Measurements from ENCODE around the gene PDZK1IP1. TPM values are rescaled to one million over a fixed set of nuclear protein-coding genes. Genes with fewer than 3 reads are reported as not detected.
"Not testable (repeated sequence)": the region's sequence is repeated elsewhere in the genome, so short reads cannot be mapped to it uniquely, and the experiment has no call there.

The PDZK1IP1 gene
- total RNA-seq, 3 donors from 2014 or later, result 2.2 to 69.4 (median 42.3) TPM

DNA sequence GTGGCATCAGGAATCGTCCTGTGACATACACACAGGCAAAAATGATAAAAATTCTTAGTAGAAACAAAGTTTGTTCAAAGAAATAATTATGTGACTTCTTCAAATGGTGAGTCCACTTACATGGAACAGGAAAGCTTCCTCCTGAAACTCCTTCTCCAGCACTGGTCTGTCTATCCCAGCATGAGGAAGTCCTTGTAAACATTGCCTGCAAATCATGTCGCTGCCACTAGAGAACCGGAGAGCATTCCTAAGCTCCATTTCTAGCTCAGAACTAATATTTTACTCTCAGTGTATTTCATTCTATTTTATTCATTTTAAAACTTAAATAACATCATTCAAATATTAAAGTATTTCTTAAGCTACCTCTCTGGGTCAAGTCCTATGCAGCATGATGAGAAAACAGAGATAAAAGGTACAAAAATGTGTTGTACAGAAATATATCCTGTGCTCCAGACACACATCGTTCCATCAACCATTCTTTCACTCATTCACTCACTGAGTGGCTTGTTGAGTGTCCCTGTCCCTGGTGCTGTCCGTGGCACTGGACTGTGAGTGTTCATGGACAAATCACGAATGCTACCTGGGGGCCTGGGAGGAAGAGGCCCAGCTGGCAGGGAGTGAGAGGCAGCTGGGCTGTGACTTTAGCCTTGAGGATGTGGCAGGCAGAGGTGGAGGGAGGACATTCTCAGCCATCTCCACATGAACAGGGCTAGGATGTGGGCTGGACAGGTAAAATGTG is 42.6 kb downstream of the PDZK1IP1 start:
- Histone ChIP-seq H3K27ac (no peak overlapping the region), H3K36me3 (no peaks in the 10 kb centered on the region), H3K4me1 (no peaks in the 10 kb centered on the region), H3K4me3 (no peak overlapping the region), H3K27me3 (no peaks in the 10 kb centered on the region), H3K9me3 (no peaks in the 10 kb centered on the region)
- intact Hi-C loops (cut with DNase I; ENCODE audit: low total_unique reads), result no loop called here
- DNase-seq (ENCODE audit: low spot score in 2 of 2), result no peak
- no peak for TF ChIP-seq POLR2AphosphoS5 (IDR thresholded peaks at IDR 0.05)
- no peak for TF ChIP-seq POLR2A (IDR thresholded peaks at IDR 0.05)
- TF ChIP-seq, protein P1, sequence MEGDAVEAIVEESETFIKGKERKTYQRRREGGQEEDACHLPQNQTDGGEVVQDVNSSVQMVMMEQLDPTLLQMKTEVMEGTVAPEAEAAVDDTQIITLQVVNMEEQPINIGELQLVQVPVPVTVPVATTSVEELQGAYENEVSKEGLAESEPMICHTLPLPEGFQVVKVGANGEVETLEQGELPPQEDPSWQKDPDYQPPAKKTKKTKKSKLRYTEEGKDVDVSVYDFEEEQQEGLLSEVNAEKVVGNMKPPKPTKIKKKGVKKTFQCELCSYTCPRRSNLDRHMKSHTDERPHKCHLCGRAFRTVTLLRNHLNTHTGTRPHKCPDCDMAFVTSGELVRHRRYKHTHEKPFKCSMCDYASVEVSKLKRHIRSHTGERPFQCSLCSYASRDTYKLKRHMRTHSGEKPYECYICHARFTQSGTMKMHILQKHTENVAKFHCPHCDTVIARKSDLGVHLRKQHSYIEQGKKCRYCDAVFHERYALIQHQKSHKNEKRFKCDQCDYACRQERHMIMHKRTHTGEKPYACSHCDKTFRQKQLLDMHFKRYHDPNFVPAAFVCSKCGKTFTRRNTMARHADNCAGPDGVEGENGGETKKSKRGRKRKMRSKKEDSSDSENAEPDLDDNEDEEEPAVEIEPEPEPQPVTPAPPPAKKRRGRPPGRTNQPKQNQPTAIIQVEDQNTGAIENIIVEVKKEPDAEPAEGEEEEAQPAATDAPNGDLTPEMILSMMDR (IDR thresholded peaks at IDR 0.05), result no peak

DNA sequence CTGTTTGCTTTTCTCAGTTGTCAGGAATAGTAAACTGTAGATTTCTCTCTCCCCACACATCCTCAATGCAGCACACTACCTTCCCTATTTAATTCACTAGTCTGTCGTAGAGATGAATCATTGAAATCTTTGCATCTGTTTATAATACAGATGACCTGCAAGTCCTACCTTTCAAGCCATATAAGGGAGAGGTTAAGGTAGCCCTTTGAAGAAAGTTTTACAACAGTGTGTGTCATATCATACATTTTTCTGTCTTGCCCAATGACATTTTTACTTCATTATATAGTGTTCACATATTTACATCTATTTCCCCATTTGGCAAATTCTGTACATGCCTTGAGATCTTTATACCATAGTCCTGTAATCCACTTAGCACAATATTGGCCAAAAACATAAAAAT is 43.3 kb downstream of the PDZK1IP1 start:
- intact Hi-C loops (cut with DNase I; ENCODE audit: low total_unique reads); H3K4me1 ChIP-seq; H3K4me3 ChIP-seq; DNase-seq (ENCODE audit: low spot score in 2 of 2); H3K9me3 ChIP-seq; H3K36me3 ChIP-seq; H3K27ac ChIP-seq; H3K27me3 ChIP-seq: not testable (repeated sequence)

DNA sequence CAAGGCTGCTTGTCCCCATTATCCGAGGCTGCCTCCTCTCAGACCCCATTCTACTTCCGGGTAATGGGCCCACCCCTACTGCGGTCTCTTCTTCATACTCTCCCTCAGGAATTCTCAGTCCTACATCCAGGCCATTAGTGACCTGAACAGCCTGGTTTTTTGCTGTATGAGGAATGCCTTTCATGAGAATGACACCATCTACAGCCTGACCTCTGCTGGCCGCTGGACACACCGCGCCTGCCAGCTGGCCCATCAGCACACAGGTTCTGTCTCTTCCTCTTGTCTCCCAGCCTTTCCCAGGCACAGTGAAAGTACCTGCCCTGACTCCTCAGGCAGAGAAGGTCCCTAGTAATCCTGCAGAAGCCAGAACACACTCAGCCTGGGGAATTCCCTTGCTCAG is 46.2 kb downstream of the PDZK1IP1 start:
- H3K4me3 ChIP-seq; H3K4me1 ChIP-seq; intact Hi-C loops (cut with DNase I; ENCODE audit: low total_unique reads); H3K27ac ChIP-seq; H3K36me3 ChIP-seq; DNase-seq (ENCODE audit: low spot score in 2 of 2); H3K9me3 ChIP-seq; H3K27me3 ChIP-seq: not testable (repeated sequence)

DNA sequence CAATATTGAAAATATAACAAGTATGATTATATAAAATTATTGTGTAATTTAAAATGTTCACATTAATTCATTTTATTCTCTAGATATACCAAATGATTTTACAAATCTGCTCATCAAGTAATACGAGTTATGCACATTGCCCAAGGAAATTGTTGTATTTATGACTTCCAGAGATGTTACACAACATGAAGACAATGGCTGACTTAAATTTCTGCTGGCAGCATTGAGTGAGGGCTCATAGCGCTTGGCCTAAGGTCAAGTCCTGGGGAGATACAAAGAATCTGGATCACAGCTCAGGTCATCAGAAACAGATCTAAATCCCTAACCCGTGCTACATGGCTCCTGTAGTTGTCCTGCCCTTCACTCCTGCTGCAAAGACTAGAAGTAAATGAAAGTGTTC is 49.5 kb downstream of the PDZK1IP1 start:
- H3K27ac ChIP-seq; H3K4me1 ChIP-seq; H3K4me3 ChIP-seq; H3K27me3 ChIP-seq; H3K9me3 ChIP-seq; DNase-seq (ENCODE audit: low spot score in 2 of 2); intact Hi-C loops (cut with DNase I; ENCODE audit: low total_unique reads); H3K36me3 ChIP-seq: not testable (repeated sequence)

DNA sequence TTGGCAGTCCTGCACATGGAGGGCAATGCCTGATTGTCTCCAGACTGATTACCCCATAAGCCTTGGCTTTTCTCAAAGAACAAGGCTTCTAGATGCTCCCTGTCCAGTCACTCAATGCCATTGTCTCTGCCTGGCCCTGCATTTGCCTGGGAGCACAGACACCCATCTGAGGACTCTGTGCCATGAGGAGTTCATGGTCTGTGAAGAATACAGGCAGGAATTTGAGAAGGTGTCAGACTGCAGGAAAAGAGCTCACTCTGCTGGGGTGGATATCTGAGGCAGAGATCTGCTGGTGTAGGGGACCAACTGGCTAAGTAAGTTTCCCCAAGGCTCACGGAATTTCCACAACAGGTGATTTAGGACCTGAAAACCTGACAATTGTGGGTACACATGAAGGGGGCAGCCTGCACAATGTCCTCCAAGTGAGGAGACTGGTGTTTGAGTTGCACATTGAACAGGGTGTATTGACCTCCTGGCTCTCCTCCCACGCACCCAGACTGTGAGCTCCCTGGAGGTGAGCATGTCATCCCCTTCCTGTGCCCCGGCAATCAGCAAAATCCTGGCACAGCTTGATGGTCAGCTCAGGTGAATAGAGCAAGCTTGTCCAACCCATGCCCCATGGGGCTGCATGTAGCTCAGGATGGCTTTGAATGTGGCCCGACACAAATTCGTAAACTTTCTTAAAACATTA is 51.8 kb downstream of the PDZK1IP1 start:
- Histone ChIP-seq H3K36me3 (no peaks in the 10 kb centered on the region), H3K4me1 (no peaks in the 10 kb centered on the region), H3K4me3 (no peak overlapping the region), H3K27ac (no peak overlapping the region), H3K9me3 (no peaks in the 10 kb centered on the region), H3K27me3 (no peaks in the 10 kb centered on the region)
- no peak for DNase-seq (ENCODE audit: low spot score in 2 of 2)
- TF ChIP-seq POLR2AphosphoS5 (IDR thresholded peaks at IDR 0.05), result no peak
- TF ChIP-seq, protein P1 (IDR thresholded peaks at IDR 0.05), result no peak
- no peak for TF ChIP-seq POLR2A (IDR thresholded peaks at IDR 0.05)
- intact Hi-C loops (cut with DNase I; ENCODE audit: low total_unique reads), result no loop called here

DNA sequence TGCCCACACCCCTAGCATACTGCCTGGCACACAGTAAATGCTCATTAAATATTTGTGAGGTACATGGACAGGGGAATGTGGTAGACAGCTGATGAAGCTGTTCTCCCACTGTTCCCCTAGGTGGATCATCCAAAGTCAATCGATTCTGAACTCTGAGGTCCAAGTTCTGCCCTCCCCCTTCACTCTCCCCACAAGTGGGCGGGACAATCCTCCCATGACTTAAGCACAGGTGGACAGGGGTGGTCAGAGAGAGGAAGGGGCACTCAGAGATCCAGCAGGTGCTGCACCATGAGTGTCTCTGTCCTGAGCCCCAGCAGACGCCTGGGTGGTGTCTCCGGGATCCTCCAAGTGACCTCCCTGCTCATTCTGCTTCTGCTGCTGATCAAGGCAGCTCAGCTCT is 52.6 kb downstream of the PDZK1IP1 start, which contains the start of gene CYP4A22:
TSS of gene CYP4A22 (plus strand) at position 244 of the 400 bp plus-strand sequence. CDS start at position 289, 45 bp downstream.
- Histone ChIP-seq H3K9me3 (no peaks in the 10 kb centered on the region), H3K36me3 (no peaks in the 10 kb centered on the region), H3K27ac (no peak within 1 kb of the TSS), H3K4me1 (no peaks in the 10 kb centered on the region), H3K4me3 (no peak within 1 kb of the TSS), H3K27me3 (no peaks in the 10 kb centered on the region)
- no peak for DNase-seq (ENCODE audit: low spot score in 2 of 2)
- intact Hi-C loops (cut with DNase I; ENCODE audit: low total_unique reads), result no loop called here
- TF ChIP-seq, protein P1 (IDR thresholded peaks at IDR 0.05), result no peak
- TF ChIP-seq POLR2A (IDR thresholded peaks at IDR 0.05), result no peak
- TF ChIP-seq POLR2AphosphoS5 (IDR thresholded peaks at IDR 0.05), result no peak

Other genes with a start within 250 kb of the PDZK1IP1 start
- gene CYP4A11, start 248.6 kb downstream of the PDZK1IP1 start, total RNA-seq, result 1 to 10 TPM in 1 of 3 donors, under 1 TPM in 2; 0.29 to 4.6 (median 0.48) TPM
- 100 to 1,000 TPM in 1 of 3 donors, 10 to 100 TPM in 2; 32.6 to 307 (median 46.8) TPM for gene CYP4X1, start 166.4 kb downstream of the PDZK1IP1 start, total RNA-seq
- gene CYP4Z1, start 122.8 kb downstream of the PDZK1IP1 start, total RNA-seq, result 10 to 100 TPM; 16.2 to 26.5 (median 19.2) TPM
- 1 to 10 TPM in 1 of 3 donors, under 1 TPM in 2; 0.44 to 2.2 (median 0.66) TPM for gene CYP4A22, start 52.6 kb downstream of the PDZK1IP1 start, total RNA-seq
- 1 to 10 TPM; 2.3 to 6.2 (median 5.1) TPM for gene TAL1, start 42.2 kb upstream of the PDZK1IP1 start, total RNA-seq
- 1 to 10 TPM; 2.3 to 4.8 (median 3.2) TPM for gene STIL, start 124.1 kb upstream of the PDZK1IP1 start, total RNA-seq
- gene CMPK1, start 143.8 kb upstream of the PDZK1IP1 start, total RNA-seq, result 100 to 1,000 TPM in 2 of 3 donors, 10 to 100 TPM in 1; 83.6 to 177 (median 130) TPM
- not detected for gene FOXE3, start 226.2 kb upstream of the PDZK1IP1 start, total RNA-seq
- gene FOXD2, start 248.0 kb upstream of the PDZK1IP1 start, total RNA-seq, result under 1 TPM in 2 of 3 donors, not detected in 1; 0.32 to 0.33 TPM